ENCODE results near the gene PARD6B. TPM values are rescaled to one million over a fixed set of nuclear protein-coding genes. Genes with fewer than 3 reads are reported as not detected.

The PARD6B gene
- polyA plus RNA-seq, 6 donors from 2014 or later, result 0.08 to 1.6 (median 0.73) TPM

- no peaks in the 10 kb centered on the region for H3K9me3 Mint-ChIP-seq
- no peak overlapping the region for H3K27ac Mint-ChIP-seq
- peaks cover 16 to 25% (median 19%) of the 10 kb centered on the region in 3 donors for H3K4me1 Mint-ChIP-seq
- ATAC-seq (ENCODE audit: low read depth in 2 of 2) (no peak), DNase-seq (no peak)
- peak overlapping the region in 1 of 8 donors; percentile 97 for H3K4me3 Mint-ChIP-seq
- H3K27me3 Mint-ChIP-seq, result no peaks in the 10 kb centered on the region
- peaks cover 4 to 7% of the 10 kb centered on the region in 2 donors for H3K36me3 Mint-ChIP-seq
Observed at GRCh38 chr20:50733644-50734349, 2.4 kb downstream of the PARD6B start.

- DNase-seq (no peak), ATAC-seq (ENCODE audit: low read depth in 2 of 2) (no peak)
- Mint-ChIP-seq H3K27me3 (no peaks in the 10 kb centered on the region), H3K9me3 (no peaks in the 10 kb centered on the region), H3K4me3 (peak overlapping the region in 2 of 8 donors; percentile 25 to 70), H3K4me1 (peaks cover 16 to 29% (median 19%) of the 10 kb centered on the region in 3 donors), H3K27ac (no peak overlapping the region), H3K36me3 (peaks cover 4 to 7% of the 10 kb centered on the region in 2 donors)
Observed at GRCh38 chr20:50734730-50735679, 3.6 kb downstream of the PARD6B start.

- Mint-ChIP-seq H3K4me3 (no peak overlapping the region), H3K9me3 (no peaks in the 10 kb centered on the region), H3K27me3 (no peaks in the 10 kb centered on the region), H3K27ac (peak overlapping the region in 1 of 6 donors; percentile 81), H3K4me1 (peaks cover 11 to 21% (median 13%) of the 10 kb centered on the region in 3 donors), H3K36me3 (peaks cover 4 to 7% of the 10 kb centered on the region in 2 donors)
- ATAC-seq (ENCODE audit: low read depth in 2 of 2), result no peak
- DNase-seq, result no peak
Observed at GRCh38 chr20:50735813-50736212, 4.4 kb downstream of the PARD6B start.

GRCh38 chr20:50737352-50737751 lies 6.0 kb downstream of the PARD6B start:
- peaks cover 7 to 15% (median 13%) of the 10 kb centered on the region in 3 donors for H3K4me1 Mint-ChIP-seq
- H3K36me3 Mint-ChIP-seq, result peaks cover 4 to 7% of the 10 kb centered on the region in 2 donors
- no peaks in the 10 kb centered on the region for H3K27me3 Mint-ChIP-seq
- H3K4me3 Mint-ChIP-seq, result no peak overlapping the region
- no peaks in the 10 kb centered on the region for H3K9me3 Mint-ChIP-seq
- H3K27ac Mint-ChIP-seq, result peak overlapping the region in 1 of 6 donors; percentile 75
- DNase-seq (no peak), ATAC-seq (ENCODE audit: low read depth in 2 of 2) (no peak)

- no peak overlapping the region for H3K27ac Mint-ChIP-seq
- peaks cover 9 to 14% (median 14%) of the 10 kb centered on the region in 3 donors for H3K4me1 Mint-ChIP-seq
- no peak overlapping the region for H3K4me3 Mint-ChIP-seq
- ATAC-seq (ENCODE audit: low read depth in 2 of 2) (no peak), DNase-seq (no peak)
- H3K27me3 Mint-ChIP-seq, result no peaks in the 10 kb centered on the region
- H3K36me3 Mint-ChIP-seq, result no peaks in the 10 kb centered on the region
- no peaks in the 10 kb centered on the region for H3K9me3 Mint-ChIP-seq
Observed at GRCh38 chr20:50743087-50743486, 11.7 kb downstream of the PARD6B start.

- H3K4me3 Mint-ChIP-seq, result no peak overlapping the region
Observed at GRCh38 chr20:50744143-50744792, 12.9 kb downstream of the PARD6B start.

GRCh38 chr20:50745634-50746137 lies 14.3 kb downstream of the PARD6B start:
- H3K27me3 Mint-ChIP-seq, result no peaks in the 10 kb centered on the region
- peak overlapping the region in 1 of 6 donors; percentile 3 for H3K27ac Mint-ChIP-seq
- peaks cover 0 to 8% of the 10 kb centered on the region in 2 donors for H3K36me3 Mint-ChIP-seq
- no peaks in the 10 kb centered on the region for H3K9me3 Mint-ChIP-seq
- DNase-seq (no peak), ATAC-seq (ENCODE audit: low read depth in 2 of 2) (no peak)
- peaks cover 10 to 14% (median 10%) of the 10 kb centered on the region in 3 donors for H3K4me1 Mint-ChIP-seq
- H3K4me3 Mint-ChIP-seq, result no peak overlapping the region

More at GRCh38 chr20:50744143-50744792, 12.9 kb downstream of the PARD6B start:
- Mint-ChIP-seq H3K27me3 (no peaks in the 10 kb centered on the region), H3K9me3 (no peaks in the 10 kb centered on the region), H3K27ac (peak overlapping the region in 1 of 6 donors; percentile 19), H3K36me3 (no peaks in the 10 kb centered on the region), H3K4me1 (peaks cover 10 to 14% (median 14%) of the 10 kb centered on the region in 3 donors)
- DNase-seq, result no peak
- ATAC-seq (ENCODE audit: low read depth in 2 of 2), result no peak

GRCh38 chr20:50746138-50746940 lies 15.0 kb downstream of the PARD6B start:
- DNase-seq, result no peak
- H3K4me3 Mint-ChIP-seq, result no peak overlapping the region
- ATAC-seq (ENCODE audit: low read depth in 2 of 2), result no peak
- peak overlapping the region in 1 of 6 donors; percentile 3 for H3K27ac Mint-ChIP-seq
- peaks cover 0 to 8% of the 10 kb centered on the region in 2 donors for H3K36me3 Mint-ChIP-seq
- H3K27me3 Mint-ChIP-seq, result no peaks in the 10 kb centered on the region
- peaks cover 10 to 11% (median 10%) of the 10 kb centered on the region in 3 donors for H3K4me1 Mint-ChIP-seq
- H3K9me3 Mint-ChIP-seq, result no peaks in the 10 kb centered on the region

GRCh38 chr20:50747275-50747674 lies 15.9 kb downstream of the PARD6B start:
- H3K27ac Mint-ChIP-seq, result peak overlapping the region in 3 of 6 donors; percentile 15 to 52 (median 44)
- H3K4me1 Mint-ChIP-seq, result peaks cover 10% of the 10 kb centered on the region in 3 donors
- peak overlapping the region in 2 of 8 donors; percentile 21 to 32 for H3K4me3 Mint-ChIP-seq

GRCh38 chr20:50750145-50750671 lies 18.8 kb downstream of the PARD6B start:
- Mint-ChIP-seq H3K27ac (peak overlapping the region in 1 of 6 donors; percentile 32), H3K9me3 (no peaks in the 10 kb centered on the region), H3K4me3 (peak overlapping the region in 1 of 8 donors; percentile 30), H3K27me3 (no peaks in the 10 kb centered on the region), H3K4me1 (peaks cover 5 to 10% (median 8%) of the 10 kb centered on the region in 3 donors), H3K36me3 (peaks cover 0 to 8% of the 10 kb centered on the region in 2 donors)
- ATAC-seq (ENCODE audit: low read depth in 2 of 2) (no peak), DNase-seq (no peak)

More at GRCh38 chr20:50747275-50747674, 15.9 kb downstream of the PARD6B start:
- H3K27me3 Mint-ChIP-seq, result no peaks in the 10 kb centered on the region
- H3K36me3 Mint-ChIP-seq, result peaks cover 0 to 8% of the 10 kb centered on the region in 2 donors
- H3K9me3 Mint-ChIP-seq, result no peaks in the 10 kb centered on the region
- DNase-seq (no peak), ATAC-seq (ENCODE audit: low read depth in 2 of 2) (no peak)

- DNase-seq (no peak), ATAC-seq (ENCODE audit: low read depth in 2 of 2) (no peak)
- H3K9me3 Mint-ChIP-seq, result no peaks in the 10 kb centered on the region
- H3K27me3 Mint-ChIP-seq, result no peaks in the 10 kb centered on the region
- H3K4me3 Mint-ChIP-seq, result no peak overlapping the region
- peaks cover 0 to under 1% (median 0%) of the 10 kb centered on the region in 3 donors for H3K4me1 Mint-ChIP-seq
- peaks cover 0 to 8% of the 10 kb centered on the region in 2 donors for H3K36me3 Mint-ChIP-seq
- no peak overlapping the region for H3K27ac Mint-ChIP-seq
Observed at GRCh38 chr20:50753152-50753551, 21.8 kb downstream of the PARD6B start.

- ATAC-seq (ENCODE audit: low read depth in 2 of 2), result no peak
- Mint-ChIP-seq H3K4me3 (no peak overlapping the region), H3K36me3 (peaks cover 0 to 8% of the 10 kb centered on the region in 2 donors), H3K9me3 (no peaks in the 10 kb centered on the region), H3K27ac (no peak overlapping the region), H3K4me1 (no peaks in the 10 kb centered on the region), H3K27me3 (no peaks in the 10 kb centered on the region)
- DNase-seq, result no peak
Observed at GRCh38 chr20:50754420-50754819, 23.0 kb downstream of the PARD6B start.
